HG03342 (cell line): Measurements from ENCODE around the gene GABRG3.

Experiments
- ATAC-seq: cut with Tn5 transposase; IDR thresholded peaks from one replicate; pipeline ENCODE4 v1.9.1; 2021; ENCODE audit warnings: mild to moderate bottlenecking, moderate library complexity; ENCODE audit not compliant: unreplicated experiment

GABRG3 gene

DNA sequence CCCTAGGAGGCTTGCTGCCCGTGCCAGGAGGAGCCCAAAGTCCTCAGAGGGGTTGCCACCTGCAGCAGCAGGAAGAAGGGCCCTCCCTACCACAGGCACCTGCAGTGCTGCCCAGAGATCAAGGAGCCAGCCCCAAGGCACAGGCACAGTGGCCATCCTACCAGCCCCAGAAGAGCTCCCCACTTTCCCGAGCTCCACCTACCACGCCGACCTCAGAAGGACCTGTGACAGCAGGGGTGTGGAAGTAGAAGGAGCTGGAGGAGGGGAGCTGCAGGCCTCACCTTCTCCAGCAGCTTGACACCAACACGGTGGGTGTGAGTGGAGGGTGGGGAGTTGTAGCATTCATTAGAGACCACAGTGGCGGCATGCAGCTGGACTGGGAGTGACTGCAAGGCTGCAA, 485.8 kb downstream of the GABRG3 start:
- no peak for ATAC-seq

- ATAC-seq = no peak
Measured at GRCh38 chr15:27457766-27458165, 486.8 kb downstream of the GABRG3 start.

GRCh38 chr15:27458345-27459084, 487.5 kb downstream of the GABRG3 start:
- no peak for ATAC-seq

- no peak for ATAC-seq
Measured at GRCh38 chr15:27459836-27460235, 488.9 kb downstream of the GABRG3 start.

GRCh38 chr15:27461181-27461580, 490.2 kb downstream of the GABRG3 start:
- no peak for ATAC-seq

GRCh38 chr15:27463525-27464088, 492.6 kb downstream of the GABRG3 start:
- ATAC-seq = no peak

- no peak for ATAC-seq
Measured at GRCh38 chr15:27464941-27465612, 494.1 kb downstream of the GABRG3 start.

DNA sequence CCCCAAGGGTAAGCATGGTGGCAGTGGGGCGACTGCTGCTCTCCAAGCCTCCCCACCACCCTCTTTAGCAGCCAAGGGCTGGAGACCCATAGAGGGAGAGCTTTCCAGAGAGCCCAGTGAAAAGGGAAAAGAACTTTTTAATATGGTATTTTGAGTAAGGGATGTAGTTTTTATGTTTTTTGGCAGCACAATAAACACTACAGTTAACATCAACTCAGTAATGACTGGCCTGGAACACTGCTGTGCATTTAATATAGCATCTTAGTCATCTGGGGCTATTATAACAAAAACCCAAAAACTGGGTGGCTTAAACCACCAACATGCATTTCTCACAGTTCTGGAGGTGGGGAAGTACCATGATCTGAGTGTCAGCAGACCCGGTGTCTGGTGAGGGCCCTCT, 495.8 kb downstream of the GABRG3 start:
- no peak for ATAC-seq

DNA sequence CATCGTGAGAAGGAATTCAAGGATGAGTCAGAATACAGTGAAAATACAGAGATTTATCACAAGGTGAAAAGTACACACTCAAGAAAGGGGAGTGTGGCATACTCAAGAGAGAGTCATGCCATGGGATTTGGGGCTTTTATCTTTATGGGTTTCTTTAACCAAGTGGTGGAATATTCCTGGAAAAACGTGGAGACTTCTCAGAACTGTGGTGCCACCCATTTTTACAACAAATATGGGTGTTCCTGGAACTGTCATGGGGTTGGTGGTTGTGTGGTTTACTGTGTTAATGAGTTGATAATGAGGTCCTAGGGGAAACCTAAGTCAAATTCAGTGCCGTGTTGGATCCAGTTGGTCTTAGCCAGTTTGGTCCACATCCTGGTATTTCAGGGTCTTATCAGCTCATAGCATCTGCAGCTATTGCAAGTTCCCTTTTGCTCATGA, 497.2 kb downstream of the GABRG3 start:
- no peak for ATAC-seq

GRCh38 chr15:27473845-27474244, 502.9 kb downstream of the GABRG3 start:
- ATAC-seq = no peak

DNA sequence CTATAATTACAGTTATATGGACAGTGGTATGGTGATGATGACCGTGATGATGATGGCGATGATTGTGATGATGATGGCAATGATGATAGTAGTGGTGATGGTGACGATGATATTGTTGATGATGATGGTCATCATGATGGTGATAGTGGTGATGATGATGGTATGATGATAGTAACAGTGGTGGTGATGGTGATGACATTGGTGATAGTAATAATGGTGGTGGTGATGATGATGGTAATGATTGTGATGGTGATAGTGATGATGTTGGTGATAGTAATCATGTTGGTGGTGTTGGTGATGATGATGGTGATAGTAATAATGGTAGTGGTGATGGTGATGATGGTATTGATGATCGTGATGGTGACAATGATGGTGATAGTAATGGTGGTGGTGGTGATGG, 504.4 kb downstream of the GABRG3 start:
- ATAC-seq = no peak

DNA sequence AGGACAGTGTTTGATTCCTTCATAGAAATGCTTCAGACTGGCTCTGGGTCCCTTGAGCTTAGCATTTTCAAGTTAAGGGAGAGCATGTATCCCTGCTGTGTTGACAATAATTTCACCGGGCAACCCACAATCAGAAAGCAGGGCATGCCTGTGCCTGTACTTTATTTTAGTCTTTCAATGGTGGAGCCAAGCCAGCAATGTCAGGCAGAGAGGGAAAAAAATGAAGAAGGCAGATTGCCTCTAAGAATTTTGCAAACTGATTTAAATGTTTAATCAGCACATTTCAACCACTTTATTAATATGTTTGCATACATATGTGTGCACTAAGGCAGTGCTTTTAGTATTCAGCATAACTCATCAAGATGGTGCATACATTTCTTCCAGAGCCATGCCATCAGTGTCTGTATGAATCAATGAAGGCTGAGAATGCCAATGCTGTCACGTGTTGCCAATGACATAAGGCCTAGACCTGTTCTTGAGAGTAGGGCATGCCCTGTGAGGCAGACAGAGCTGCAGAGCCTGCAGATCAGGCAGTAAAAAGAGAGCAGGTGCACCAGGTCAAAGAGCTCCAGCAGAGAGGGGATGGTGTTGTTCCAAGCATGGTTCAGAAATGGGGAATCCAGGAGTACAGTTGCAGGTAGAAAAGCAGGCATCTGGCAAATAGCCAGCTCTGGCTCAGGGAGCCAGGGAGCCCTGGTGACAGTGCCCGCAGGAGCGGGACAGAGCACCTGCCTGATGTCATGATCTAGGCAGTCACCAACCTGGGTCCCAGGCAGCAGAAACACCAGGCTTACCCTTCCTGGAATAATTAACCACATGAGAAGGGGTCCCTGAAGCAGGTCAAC, 508.5 kb downstream of the GABRG3 start:
- no peak for ATAC-seq

GRCh38 chr15:27480141-27480530, 509.2 kb downstream of the GABRG3 start:
- ATAC-seq = no peak

- ATAC-seq = no peak
Measured at GRCh38 chr15:27480642-27481041, 509.7 kb downstream of the GABRG3 start.

- ATAC-seq = no peak
Measured at GRCh38 chr15:27481768-27482167, 510.8 kb downstream of the GABRG3 start.

DNA sequence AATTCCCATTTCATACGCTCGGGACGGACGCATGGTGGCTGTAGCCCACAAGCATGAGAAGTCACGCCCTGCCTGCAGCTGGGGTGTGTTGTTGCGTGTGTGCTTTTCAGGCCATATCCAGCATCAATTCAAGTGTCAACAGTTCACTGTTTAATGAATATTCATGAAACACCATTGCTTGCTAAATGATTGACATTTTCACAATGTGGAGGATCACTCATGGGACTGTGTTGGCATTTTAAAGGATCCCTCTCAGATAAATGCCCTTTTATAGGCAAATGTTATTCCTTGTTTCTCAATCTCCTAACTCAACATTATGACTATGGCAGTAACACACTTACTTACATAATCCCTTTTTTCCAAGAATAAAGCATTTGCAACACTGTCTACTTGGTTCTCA, 511.3 kb downstream of the GABRG3 start:
- ATAC-seq = no peak

GRCh38 chr15:27483124-27483523, 512.1 kb downstream of the GABRG3 start:
- ATAC-seq = no peak

- no peak for ATAC-seq
Measured at GRCh38 chr15:27485265-27485664, 514.3 kb downstream of the GABRG3 start.

- ATAC-seq = no peak
Measured at GRCh38 chr15:27486051-27486450, 515.1 kb downstream of the GABRG3 start.

GRCh38 chr15:27486683-27487647, 516.0 kb downstream of the GABRG3 start:
- ATAC-seq = no peak
